Globus pallidus (tissue), 1 donor: ENCODE data around the gene NPLOC4.
"Not testable (repeated sequence)": the region's sequence is repeated elsewhere in the genome, so short reads cannot be mapped to it uniquely, and the experiment has no call there.

ENCODE experiments used
- DNase-seq: peaks from one replicate; pipeline ENCODE4 v3.0.0-alpha.2; 2015; ENCODE audit warnings: low spot score

Gene NPLOC4

DNA sequence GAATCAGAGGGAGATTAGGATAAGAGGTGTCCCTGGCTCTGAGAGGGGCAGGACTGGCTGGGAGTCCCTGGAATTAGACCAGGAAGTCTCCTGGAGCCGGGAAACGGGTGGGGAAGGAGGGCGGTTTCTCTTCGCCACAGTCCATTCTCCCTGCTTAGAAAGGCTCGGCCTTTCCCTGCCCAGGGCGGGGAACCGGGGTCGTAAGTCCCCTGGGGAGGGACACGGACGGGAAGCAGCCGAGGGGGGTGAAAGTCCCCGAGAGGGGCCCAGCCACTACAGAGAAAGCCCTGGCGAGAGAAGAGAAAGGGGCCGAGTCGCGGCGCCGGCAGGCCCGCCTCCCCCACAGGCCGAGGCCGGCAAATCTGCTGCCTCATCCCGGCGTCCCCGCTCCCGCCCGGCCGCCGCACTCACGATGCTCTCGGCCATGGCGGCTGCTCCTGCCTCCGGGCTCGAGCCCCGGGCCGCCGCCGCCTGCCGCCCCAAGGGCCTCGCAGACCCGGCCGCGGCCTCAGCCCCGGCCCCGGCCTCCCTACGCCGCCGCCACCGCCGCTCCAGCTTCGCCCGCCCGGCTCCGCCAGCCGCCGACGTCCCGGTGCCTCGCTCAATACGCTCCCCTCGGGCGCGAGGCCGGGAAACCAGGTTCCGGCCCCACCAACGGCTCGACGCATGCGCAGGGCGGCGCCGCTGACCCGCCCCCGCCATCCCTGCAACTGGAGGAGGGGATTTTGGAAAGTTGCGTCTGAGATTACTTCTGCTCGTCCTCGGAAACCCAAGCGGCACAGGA, at the start of gene NPLOC4, which contains the start of gene TSPAN10:
NPLOC4 (minus strand) TSS at position 608 of the 784 bp plus-strand sequence; CDS start at position 426, 182 bp downstream.
TSPAN10 (plus strand) TSS at position 692 of the 784 bp plus-strand sequence. CDS start 5,217 bp downstream, outside the sequence.
- DNase-seq = peak; percentile 76

GRCh38 chr17:81686614-81687013, 49.7 kb upstream of the NPLOC4 start:
- DNase-seq = no peak

- DNase-seq = no peak
These were observed 48.2 kb upstream of the NPLOC4 start for GRCh38 chr17:81685108-81685507.

GRCh38 chr17:81684442-81684911, 47.6 kb upstream of the NPLOC4 start:
- DNase-seq = no peak

DNA sequence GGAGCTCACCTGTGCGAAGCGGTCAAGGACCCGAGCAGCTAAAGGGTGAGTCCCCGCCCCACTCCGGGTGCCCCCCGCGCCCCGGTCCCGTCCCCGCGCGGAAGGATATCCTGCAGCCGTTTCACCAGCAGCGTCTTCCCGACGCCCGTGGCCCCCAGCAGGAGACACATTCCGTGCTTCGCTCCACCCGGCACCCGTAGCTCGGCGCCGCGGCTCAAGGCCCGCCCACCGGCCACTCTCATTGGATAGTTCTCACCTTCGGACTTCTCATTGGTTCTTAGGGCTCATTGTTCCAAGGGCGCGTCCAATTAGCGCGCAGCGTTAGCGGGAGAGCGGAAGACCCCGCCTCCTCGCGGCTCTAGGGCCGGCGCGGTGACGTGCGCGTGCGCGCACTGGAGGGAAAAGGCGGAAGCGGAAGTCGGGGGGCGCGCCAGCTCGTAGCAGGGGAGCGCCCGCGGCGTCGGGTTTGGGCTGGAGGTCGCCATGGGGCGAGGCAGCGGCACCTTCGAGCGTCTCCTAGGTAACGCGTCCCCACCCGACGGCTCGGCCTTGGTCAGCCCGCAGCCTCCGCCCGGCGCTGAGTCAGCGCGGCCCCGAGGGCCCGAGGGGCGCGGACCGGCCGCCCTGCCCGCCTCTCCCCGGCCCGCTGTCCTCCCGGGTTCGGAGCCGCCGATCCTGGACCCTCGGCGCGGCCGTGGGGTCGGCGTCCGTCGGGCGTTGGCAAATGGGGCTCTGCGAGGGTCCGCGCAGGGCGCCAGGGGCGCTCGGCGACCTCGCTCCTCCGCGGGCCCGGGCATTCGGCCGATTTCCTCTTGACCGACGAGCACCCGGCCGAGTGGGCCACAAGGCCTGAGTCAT, 46.9 kb upstream of the NPLOC4 start, which contains the start of the genes ARL16 and HGS:
ARL16 (minus strand) TSS at position 214 of the 858 bp plus-strand sequence; CDS start at position 170, 44 bp downstream.
HGS (plus strand) TSS at position 428 of the 858 bp plus-strand sequence; CDS start at position 484, 56 bp downstream.
- peak; percentile 96 for DNase-seq

GRCh38 chr17:81683208-81683583, 46.3 kb upstream of the NPLOC4 start:
- no peak for DNase-seq

DNA sequence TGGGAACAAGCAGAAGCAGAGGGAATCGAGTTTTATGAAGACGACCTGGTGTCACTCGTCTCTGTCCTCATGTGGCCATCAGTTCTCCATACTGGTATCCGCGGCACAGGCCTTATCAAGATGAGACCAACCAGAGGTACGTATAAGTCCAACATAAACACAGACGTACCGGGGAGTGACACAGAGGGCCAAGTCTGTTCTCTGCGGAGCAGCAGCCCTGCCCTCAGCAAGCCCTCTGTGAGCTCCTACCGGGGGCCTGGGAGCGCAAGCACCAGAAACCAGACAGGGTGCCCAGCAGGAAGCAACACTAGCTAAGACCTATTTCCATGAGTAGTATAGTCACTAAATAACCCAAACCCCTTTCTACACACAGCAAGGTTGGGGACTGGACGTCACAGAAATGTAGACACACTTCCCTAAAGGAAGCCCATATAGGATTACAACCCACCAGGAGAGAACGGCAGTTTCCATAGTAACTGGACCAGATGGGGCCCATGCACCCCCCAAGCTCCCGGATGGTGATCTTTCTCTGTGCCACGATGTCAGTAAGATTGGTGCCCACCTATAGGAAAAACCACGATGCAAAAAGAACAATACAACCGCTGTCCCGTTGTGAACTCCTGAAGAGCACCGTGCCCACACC, 45.8 kb upstream of the NPLOC4 start:
- DNase-seq = no peak

- no peak for DNase-seq
These were observed 44.8 kb upstream of the NPLOC4 start for GRCh38 chr17:81681672-81682071.

DNA sequence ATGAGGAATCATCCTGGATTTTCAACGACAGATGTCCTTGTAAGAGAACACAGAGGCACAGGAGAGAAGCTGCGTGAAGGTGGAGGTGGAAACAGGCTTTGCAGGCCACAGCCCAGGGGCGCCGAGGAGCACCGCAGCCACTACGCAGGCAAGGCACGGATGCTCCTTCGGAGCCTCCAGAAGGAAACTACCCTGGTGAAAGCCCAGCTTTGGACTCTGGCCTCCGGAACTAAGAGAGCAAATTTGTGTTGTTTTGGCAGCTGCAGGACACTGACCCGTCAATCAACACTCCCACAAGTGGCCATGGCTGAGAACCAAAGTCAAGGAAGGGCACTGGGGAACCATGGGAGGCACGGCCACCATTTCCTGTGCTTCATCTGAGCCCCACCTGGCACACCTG, 43.2 kb upstream of the NPLOC4 start:
- DNase-seq = no peak

DNA sequence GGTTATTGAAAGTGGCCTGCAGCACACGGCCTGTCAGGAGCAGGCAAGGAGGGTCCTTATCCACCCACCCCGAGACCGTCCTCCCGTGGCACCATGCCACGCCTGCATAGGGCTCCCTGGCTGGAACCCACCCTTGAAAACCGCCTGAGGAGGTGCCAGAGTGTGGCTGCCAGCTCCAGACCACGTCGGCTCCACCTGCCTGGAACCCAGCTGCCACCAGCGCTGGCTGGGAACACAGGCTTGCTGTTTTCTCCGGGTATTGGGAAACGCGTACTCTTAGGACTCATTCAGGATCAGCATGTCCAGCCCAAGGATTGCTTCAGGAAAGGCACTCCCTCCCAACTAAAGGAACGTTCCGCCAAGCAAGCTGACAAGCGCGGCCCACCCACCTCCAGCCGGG, 40.0 kb upstream of the NPLOC4 start:
- DNase-seq = no peak

DNA sequence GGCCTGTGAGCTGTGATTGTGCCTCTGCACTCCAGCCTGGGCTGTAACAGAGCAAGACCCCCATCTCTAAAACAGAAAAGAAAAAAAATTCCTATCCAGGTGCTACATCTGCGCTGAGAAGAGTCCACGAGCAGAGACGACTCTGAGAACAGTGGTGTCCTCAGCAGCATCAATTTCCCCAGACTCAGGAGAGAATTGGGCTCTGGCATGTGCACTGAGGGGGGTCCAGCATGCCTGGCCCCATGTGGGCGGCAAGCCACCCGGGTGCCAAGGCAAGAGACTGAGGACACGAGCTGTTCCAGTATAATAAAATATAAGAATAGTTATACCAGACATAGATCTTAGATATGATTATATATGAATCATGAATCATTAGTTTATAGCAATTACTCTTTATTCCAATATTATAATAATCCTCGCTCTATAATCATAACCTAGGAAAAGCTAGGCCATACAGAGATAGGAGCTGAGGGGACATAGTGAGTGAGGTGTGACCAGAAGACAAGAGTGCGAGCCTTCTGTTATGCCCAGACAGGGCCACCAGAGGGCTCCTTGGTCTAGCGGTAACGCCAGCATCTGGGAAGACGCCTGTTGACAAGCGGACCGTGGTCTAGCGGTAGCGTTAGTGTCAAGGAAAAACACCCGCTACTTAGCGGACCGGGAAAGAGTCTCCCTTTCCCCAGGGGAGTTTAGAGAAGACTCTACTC, 38.8 kb upstream of the NPLOC4 start:
- not testable (repeated sequence) for DNase-seq

DNA sequence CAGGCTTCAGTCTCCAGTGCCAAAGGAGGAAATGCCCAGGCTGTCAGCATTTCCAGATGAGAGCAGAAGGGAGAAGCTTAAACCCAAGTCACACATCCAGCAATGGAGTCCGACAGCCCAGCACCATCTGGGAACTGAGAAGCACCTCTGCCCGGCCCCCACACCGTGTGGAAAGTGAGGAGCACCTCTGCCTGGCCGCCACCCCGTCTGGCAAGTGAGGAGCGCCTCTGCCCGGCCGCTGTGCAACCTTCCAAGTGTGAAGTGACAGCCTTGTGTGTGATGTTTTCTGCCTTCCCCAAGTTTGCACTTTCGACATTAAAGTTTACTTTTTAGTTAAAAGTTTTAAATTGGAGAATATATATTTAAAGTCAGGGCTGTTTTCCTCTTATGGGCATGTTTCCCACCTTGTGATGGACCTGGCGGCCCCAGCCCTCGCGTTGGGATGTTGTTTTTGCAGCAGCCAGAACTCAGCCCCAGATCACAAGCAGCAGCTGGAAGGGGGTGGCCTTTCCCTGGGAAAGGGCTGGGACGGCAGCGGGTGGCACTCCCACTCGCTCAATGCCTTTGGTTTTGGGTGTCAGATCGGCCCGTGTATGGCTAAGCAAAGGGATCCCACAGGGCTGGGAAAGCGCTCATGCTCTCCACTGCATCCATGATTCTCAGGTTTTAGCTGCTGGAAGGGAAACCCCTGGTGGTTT, 36.8 kb upstream of the NPLOC4 start:
- no peak for DNase-seq

DNA sequence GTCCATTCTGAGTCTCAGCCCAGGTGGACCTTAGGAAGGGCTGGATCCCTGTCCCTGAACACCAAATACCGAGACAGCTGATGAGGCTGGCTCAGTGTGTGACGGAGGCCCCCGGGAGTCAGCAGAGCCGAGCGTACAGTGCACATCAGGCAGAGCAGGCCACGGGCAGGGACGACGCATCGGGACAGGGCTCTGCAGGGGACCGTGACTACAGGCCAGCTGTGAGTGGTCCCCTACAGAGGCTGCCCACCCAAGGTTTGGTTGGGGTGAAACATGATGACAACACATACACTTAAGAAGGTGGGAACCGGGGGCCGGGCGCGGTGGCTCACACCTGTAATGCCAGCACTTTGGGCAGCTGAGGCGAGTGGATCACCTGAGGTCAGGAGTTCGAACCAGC, 36.0 kb upstream of the NPLOC4 start:
- no peak for DNase-seq

- DNase-seq = no peak
These were observed 35.6 kb upstream of the NPLOC4 start for GRCh38 chr17:81672504-81672903.

DNA sequence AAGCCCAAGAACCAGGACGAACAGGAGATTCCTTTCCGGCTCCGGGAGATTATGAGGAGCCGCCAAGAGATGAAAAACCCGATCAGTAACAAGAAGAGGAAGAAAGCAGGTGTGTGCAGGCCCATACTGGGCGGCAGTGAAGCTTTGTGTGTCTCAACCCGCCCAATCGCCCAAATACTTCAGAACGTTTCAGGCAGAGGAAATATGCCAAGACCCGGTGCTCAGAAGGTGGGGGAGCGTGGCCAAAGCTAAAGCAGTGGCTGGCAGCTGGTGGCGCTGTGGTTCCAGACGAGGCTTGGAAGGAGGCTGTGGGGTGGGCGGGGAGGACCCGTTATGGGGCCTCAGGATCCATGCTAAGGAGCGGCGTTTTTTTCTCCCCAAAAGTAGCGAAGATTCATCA, 30.8 kb upstream of the NPLOC4 start:
- no peak for DNase-seq

- DNase-seq = peak; percentile 92
These were observed 29.7 kb upstream of the NPLOC4 start, which contains the start of the genes CCDC137 and OXLD1 for GRCh38 chr17:81666342-81667191. CCDC137 (plus strand) TSS chr17:81666737; CDS start chr17:81666767, 30 bp downstream. OXLD1 (minus strand) TSS chr17:81666605; CDS start chr17:81666577, 28 bp downstream.

DNA sequence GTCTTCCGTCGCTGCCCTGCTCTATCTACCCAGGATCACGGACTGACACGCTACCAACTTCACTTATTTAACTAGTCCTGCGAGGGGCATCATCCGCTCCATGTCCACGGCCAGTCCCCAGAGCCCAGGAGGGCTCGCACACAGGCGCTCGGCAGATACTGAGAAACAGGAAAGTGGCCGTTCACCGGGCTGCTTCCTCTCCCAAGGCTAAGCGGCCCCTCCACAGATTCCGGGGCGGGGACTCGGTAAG, 29.1 kb upstream of the NPLOC4 start:
- no peak for DNase-seq

- DNase-seq = no peak
These were observed 28.5 kb upstream of the NPLOC4 start for GRCh38 chr17:81665205-81666091.

GRCh38 chr17:81664051-81664470, 27.1 kb upstream of the NPLOC4 start:
- DNase-seq = no peak
